SHP77 (cell line): ENCODE data around the gene R3HDML.
A peak's percentile ranks its signal among the peaks of the same experiment; 100 is the strongest.
"Not testable (repeated sequence)": the region's sequence is repeated elsewhere in the genome, so short reads cannot be mapped to it uniquely, and the experiment has no call there.

Experiments used
- DNase-seq, 2 experiments: peaks; one replicate each; lab custom pipeline; 2025; lab: John Stamatoyannopoulos, UW

The R3HDML gene, protein sequence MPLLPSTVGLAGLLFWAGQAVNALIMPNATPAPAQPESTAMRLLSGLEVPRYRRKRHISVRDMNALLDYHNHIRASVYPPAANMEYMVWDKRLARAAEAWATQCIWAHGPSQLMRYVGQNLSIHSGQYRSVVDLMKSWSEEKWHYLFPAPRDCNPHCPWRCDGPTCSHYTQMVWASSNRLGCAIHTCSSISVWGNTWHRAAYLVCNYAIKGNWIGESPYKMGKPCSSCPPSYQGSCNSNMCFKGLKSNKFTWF

DNA sequence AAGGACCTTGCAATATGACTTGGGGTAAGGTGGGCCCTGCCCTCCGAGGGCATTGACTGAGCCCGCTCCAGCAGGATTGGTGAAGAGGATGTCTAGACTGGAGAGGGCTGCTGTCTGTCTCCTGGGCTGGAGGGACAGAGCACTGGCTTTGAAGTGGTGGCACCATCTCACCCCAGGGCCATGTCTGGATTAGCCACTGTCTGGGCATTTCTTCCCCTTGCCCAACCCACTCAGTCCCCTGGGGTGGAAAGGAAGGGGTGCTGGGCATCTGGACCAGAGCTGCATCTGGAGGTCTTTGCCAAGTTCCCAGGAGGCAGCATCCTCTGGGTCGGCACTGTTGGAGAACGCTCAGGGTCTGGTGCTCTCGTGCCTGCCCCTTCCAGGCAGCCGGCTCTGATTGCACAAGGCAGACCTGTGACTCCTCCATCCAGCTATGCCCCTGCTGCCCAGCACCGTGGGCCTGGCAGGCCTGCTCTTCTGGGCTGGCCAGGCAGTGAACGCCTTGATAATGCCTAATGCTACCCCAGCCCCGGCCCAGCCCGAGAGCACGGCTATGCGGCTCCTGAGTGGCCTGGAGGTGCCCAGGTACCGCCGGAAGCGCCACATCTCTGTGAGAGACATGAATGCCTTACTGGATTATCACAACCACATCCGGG, at the start of gene R3HDML:
TSS of gene R3HDML (plus strand) at position 319 of the 656 bp plus-strand sequence. CDS start at position 434, 115 bp downstream.
- DNase-seq: no peak

DNA sequence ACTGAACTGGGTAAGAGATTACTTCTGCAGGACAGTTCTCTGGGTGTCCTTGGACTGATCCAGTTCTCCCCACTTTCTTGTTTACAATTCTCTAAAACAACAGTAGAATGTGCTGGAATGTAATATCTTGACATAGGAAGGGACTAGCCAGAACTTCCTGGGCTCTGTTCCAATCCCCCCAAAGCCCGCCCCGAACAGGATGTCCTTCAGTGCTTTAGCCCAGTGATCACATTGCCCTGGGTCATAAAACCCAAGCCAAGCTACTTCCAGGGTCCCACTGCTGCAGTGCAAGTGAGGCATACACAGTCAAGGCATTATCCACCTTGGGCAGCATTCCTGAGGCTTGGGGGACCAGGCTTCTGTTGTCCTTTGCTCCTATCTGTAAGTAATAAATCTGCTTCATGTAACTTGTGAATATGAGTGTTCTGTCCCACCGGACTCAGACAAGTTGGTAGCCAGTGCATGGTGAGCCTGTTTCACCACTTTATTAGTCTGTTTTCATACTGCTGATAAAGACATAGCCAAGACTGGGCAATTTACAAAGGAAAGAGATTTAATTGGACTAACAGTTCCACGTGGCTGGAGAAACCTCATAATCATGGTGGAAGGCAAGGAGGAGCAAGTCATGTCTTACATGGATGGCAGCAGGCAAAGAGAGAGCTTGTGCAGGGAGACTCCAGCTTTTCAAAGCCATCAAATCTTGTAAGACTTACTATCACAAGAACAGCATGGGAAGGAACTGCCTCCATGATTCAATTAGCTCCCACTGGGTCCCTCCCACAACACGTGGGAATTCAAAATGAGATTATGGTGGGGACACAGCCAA, 49.4 kb upstream of the R3HDML start:
- DNase-seq: no peak

DNA sequence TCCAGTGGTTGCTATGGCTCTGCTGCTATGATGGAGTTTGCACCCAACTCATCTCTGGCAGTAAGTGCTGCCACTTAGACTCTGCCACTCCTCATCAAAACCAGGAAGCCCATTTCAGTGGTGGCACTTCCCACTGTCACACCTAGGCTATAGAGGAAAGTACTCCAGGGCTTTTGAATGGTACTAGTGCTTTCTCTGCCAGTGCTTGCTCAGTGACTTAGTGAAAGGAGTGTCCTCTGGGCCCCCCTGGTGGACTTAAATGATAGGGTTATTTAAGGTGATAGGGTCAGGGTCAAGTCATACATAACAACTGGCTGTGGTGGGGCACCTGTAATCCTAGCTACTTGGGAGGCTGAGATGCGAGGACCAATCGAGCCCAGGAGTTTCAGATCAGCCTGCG, 48.6 kb upstream of the R3HDML start:
- no peak for DNase-seq

DNA sequence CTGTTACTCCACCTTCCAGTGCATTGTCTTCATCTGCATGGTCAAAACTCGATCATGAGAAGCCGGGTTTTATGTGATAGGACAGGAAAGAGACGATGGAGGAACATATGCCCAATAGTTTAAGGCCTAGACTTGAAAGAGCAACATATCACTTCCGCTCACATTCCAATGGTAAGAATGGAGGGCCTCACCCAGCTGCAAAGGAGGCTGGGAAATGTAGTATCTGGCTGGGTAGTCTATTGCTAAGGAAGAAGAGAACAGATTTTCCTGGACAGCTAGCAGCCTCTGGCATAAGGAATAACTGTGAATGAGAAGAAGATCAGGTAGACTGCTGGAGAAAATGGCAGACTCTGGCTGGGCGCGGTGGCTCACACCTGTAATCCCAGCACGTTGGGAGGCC, 45.1 kb upstream of the R3HDML start:
- DNase-seq: no peak

DNA sequence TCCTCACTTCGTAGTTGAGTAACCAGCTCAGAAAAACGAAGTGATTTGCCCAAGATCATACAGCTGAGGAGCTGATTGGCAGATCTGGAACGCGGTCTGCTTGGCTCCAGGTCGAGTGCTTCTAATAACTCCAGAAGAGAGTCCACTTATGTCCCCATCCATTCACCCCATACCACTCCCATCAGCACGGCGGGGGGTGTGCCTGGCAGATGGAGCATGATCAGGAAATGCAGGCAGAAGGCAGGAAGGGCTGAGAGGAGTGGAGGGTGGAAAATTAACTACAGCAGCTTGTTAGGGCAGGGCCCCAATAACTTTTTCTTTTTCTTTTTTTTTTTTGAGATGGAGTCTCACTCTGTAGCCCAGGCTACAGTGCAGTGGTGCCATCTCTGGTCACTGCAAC, 40.8 kb upstream of the R3HDML start:
- DNase-seq: no peak

DNA sequence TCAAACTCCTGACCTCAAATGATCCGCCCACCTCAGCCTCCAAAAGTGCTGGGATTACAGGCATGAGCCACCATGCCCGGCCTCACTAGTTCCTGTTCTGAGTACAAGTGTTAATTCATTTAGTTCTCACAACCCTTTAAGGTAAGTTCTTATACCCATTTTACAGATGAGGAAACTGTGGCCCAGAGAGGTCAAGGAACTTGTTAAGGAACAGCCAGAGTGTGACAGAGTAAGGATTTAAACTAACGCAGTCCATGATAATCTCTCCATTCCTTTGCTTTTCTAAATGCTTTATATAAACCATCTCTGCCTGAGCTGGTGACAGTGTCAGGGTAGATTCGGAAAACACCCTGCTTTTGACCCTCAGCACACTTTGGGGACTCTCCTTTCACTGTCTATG, 39.1 kb upstream of the R3HDML start:
- DNase-seq: no peak

DNA sequence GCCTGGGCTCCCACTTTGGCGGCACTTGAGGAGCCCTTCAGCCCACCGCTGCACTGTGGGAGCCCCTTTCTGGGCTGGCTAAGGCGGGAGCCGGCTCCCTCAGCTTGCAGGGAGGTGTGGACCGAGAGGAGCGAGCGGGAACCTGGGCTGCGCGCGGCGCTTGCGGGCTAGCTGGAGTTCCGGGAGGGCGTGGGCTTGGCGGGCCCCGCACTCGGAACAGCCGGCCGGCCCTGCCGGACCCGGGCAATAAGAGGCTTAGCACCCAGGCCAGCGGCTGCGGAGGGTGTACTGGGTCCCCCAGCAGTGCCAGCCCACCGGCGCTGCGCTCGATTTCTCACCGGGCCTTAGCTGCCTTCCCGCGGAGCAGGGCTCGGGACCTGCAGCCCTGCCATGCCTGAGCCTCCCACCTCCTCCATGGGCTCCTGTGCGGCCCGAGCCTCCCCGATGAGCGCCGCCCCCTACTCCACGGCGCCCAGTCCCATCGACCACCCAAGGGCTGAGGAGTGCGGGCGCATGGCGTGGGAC, 37.8 kb upstream of the R3HDML start:
- not testable (repeated sequence) for DNase-seq

DNA sequence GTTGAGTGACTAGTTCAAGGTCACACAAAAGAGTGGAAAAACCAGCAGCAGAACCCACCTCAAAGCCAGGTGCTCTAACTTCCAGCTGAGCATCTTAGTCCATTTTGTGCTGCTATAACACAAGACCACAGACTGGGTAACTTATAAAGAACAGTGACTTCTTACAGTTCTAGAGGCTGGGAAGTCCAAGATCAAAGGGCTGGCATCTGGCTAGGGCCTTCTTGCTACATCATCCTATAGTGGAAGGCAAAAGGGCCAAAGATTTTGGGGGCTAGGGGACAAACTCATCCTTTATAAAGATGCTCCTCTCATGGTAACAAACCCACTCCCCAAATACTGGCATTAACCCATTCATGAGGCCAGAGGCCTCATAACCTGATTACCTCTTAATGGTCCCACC, 35.6 kb upstream of the R3HDML start:
- no peak for DNase-seq

DNA sequence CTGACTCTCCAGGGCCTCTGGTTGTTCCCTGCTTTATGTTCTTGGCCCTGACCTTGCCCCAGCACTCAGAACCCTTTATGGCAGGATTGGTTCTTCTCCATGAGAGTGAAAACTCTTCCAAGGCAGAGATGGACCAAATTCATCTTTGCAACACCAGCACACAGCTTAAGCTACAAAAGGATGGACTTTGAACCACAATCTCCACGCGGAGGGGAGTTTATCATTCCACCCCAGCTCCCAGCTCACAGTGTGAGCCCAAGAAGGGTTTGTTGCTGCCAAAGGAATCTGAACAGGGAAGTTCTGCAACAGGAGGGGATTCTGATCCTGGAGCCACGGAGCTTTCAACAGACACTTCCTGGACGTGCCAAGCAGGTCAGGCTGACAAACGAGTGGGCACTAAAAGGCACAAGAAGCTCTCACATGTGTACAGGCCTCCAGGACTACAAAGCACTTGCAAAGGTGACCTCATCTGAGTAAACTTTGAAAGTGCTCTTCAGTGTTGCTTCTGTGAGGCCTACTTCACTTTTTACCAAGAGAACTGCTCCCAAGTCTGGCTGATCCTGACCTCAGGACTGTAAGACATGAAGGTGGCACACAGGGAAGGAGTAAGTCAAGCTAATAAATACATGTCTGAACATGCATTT, 34.7 kb upstream of the R3HDML start:
- peak in 1 of 2 experiments; percentile 20 for DNase-seq

DNA sequence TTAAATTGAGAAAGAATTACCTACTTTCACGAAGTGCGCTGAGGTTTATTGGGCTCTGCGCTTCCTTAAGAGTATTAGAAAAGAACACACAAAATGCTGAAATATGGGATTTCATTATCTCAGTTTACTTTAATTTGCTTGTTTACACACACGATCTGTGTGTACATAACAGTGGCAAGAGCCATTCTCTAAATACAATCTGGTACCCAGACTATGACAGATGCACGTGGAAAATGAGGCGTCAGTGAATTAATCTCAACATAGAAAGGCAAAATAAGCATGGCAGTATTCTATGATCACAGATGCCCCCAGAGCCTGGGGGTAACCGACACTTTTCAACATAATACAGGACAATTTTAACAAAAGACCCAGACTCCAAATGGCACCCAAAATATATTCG, 34.1 kb upstream of the R3HDML start:
- no peak for DNase-seq

DNA sequence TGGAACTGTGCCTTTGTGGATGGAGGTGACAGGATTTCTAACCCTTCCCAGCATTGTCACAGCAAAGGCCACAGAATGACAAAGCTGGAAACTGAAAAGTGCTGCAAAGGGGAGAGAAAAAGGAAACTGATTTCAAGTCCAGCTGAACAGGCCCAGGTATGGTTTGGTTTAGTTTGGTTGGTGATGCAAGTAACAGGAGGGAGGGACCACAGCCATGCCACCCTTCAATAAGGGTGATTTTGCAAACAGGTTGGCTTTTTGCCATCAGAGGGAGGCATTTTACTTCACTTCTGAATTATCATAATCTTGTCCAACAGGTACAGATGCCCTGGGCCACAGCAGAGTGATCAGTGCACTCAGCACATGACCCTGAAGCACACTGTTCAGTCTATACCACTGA, 32.5 kb upstream of the R3HDML start:
- no peak for DNase-seq

DNA sequence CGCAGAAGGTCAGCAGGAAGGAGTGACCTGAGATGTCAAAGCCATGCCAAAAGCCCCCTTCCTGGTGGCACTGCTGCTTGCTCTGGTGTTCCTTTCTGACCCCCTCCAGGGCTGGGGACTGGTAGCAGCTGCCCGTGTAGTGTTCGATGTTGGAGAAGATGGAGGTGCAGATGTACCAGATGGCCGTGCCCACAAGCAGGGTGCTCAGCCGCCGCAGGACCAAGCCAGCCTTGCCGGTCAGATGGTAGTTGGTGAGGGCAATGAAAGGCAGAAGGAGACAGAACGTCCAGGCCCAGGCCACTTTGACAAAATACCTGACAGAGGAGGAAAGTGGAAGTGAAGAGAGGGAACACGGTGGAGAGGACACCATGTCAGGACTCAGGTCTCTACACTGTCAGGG, 29.9 kb upstream of the R3HDML start:
- no peak for DNase-seq

DNA sequence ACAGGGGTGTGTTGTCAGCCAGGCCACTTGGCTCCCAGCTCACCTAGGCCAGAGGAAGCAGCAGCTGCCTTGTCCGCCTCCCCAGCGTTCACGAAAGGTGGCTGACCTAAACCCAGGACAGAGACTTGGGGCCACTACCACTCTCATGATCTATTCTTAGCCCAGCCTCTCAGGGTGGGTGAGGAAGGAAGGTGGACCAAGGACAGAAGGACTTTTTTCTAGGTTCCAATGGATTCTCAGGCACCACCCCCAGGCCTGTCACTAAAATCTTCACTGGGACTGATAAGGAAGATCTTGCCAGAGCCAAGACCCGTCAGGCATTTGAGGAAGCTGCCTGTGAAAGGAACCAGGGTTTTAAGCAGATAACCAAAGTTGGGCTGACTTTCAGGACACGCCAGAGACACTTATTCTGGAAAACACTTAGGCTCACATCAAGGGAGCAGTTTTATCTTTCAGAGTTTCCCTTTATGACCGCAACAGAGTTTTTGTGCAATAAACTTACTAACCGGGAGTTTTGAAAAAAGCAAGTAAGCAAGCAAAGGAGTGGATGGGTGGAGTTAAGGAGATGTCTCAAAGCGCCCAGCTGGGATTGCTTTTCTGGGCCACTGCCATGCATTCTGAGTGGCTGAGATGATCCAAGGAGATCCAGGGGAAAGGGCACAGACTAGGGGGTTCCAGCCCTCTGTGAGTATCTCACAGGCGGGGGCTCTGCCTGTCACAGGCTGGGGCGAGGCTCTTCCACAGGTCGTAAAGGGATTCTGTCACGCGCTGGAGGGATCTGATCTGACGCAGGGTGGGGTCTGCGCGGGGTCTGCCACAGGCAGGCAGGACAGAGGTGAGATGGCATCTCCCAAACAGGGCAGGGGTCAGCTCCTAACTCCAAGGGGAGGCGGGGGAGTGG, 26.8 kb upstream of the R3HDML start:
- no peak for DNase-seq

DNA sequence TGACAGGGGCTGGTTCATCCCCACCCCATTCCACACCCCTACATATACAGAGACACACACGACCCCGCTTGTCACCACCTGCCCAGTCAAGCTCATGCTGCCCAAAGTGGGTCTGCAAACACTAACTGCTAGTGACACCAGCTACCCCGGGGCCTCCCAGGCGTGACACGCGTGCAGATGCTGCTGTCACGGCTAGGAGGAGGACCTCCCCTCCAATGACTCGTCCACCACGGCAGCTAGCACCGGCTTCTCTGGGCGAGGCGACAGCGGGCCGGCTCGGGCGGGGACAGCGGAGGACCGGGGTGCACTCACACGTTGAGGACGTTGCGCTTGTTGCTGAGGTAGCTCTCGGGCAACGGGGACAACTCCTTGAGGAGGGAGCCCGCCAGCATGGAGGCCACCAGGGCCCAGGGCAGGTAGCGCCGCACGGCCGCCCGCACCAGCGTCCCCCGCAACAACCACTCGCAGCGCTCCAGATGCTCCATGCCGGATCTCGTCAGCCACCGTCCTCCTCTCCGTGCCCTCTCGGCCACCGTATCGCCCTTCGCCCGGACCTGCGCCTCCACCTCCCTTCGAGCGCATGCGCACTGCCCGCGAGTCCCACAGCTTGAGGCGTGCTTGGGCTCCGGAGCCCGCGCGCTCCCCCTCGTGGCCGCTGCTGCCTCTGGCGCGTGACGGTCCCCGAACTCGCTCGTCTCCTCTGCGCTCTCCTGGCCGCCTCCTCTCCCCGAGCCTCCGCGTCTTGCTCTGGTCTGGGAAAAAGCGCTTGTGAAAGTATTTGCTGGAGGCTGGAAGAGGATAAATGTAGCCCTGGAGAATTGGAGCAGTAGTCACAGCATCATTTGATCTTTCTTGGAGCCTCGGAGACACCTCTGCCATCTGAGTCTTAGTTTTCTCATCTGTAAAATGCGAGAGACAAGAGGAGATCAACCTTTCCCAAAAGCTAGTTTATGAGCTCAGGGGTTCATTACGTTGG, 25.9 kb upstream of the R3HDML start, which contains the start of gene FITM2:
TSS of gene FITM2 (minus strand) at position 539 of the 976 bp plus-strand sequence. CDS start at position 485, 54 bp downstream.
- peak; percentile 90 to 92 for DNase-seq

DNA sequence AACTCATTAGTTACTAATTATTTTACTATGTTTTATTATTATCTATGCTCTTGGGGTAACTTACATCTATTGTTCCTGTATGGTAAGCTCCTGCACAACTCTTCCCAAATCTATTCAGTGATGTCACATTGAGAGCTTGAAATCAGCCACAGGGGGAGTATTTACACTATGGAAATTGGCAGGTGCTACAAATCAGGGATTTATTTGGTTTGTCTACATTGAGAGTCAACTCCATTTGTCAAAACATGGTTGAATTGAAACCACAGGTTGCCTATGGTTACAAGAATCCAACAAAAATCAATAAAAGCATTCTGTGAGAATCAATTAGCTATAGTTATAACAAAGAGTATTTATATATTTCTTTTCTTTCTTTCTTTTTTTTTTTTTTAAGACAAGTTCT, 22.0 kb upstream of the R3HDML start:
- no peak for DNase-seq

DNA sequence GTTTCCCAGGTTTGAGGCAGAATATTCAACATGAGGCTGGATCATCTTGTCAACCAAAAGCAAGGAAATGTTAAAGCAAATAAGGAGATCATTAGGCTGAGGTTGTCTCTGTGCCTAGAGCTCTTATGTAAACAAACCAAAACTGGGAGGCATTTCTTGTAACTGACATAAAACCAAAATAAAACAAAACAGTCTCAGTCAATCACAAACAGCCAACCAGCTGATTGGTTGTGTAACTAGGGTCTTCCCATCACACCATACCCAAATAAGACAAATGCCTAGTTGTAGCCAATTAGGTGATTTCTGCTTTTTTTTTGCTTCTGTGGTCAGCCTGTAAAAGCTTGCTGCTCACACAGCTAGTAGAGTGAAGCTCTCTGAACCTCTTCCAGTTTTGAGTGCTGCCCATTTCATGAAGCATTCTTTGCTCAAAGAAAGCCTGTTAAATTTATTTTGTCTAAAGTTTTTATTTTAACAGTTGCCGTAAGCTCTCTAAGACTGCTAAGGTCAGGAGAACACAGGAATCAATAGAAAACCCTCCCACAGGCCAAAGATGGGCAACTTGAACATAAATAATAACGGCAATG, 16.9 kb upstream of the R3HDML start:
- DNase-seq: no peak

DNA sequence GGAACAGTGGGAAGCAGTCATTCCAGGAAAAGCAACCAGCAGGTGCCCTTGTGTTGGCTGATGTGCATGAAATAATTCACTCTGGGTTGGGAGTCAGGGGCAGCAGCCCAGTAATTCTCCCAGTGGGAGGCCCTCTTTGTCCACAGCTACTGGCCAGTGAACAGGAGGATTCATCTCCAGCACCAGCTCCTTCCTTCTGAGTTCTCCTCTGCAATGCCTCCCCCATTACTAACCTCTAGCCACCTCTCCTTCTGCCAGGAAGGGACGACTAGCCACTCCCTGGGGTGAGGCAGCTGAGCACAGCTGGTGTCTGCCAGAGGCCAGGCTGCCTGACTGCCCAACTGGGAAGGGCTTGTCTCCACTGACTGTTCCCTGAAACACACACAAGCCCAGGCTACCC, 12.5 kb upstream of the R3HDML start:
- DNase-seq: no peak

DNA sequence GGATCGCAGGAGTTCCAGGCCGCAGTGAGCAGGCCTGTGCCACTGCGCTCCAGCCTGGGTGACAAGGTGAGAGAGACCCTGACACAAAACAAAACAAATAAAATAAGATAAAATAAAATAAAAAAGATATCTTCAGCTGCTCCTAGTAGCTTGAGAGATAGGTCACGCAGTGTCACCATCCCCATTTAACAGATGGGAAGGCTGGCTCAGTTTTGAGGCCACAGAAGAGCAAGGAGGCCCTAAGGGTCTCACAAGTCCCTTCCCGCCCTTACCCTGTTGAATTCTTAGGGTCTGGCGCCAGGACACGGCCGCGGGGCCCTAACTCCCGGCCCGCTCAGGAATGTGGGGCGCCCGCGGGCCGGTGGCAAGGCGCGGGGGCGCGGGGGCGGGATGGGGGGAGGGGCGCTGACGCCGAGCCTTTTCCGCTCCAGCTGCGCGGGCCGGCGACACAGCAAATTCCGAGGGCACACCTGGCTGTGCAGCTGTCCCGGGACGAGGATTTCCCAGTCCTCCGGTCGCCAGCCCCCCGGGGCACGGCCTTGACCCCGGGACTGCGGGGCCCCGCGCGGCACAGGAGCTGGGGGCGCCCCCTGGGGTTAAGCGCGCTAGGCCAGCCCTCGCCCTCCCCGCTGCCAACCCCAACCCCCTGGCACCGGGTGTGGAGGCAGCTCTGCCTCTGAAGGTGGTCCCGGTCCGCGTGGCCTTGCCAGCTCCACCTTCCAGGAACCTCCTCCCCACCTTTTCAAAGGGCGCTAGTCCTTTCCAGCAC, 10.3 kb upstream of the R3HDML start:
- no peak for DNase-seq

DNA sequence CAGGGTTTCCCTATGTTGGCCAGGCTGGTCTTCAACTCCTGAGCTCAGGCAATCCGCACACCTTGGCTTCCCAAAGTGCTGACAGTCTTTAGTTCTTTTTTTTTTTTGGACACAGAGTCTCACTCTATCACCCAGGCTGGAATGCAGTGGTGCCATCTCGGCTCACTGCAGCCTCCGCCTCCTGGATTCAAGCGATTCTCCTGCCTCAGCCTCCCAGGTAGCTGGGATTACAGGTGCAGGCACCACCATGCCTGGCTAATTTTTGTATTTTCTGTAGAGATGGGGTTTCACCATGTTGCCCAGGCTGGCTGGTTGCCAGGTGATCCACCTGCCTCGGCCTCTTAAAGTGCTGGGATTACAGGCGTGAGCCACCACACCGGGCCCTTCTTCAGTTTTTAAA, 9.1 kb upstream of the R3HDML start:
- not testable (repeated sequence) for DNase-seq
